ENCODE measurements around the gene POLR3A.
A peak's percentile ranks its signal among the peaks of the same experiment; 100 is the strongest.

POLR3A gene

GRCh38 chr10:77943121-77943901, 86.0 kb downstream of the POLR3A start:
- DNase-seq (ENCODE audit: low spot score), result no peak

- DNase-seq (ENCODE audit: low spot score), result no peak
Measured at GRCh38 chr10:77941790-77942189, 87.5 kb downstream of the POLR3A start.

- DNase-seq (ENCODE audit: low spot score), result no peak
Measured at GRCh38 chr10:77940627-77941026, 88.7 kb downstream of the POLR3A start.

GRCh38 chr10:77940225-77940624, 89.1 kb downstream of the POLR3A start:
- no peak for DNase-seq (ENCODE audit: low spot score)

GRCh38 chr10:77939561-77940001, 89.7 kb downstream of the POLR3A start:
- DNase-seq (ENCODE audit: low spot score), result no peak

DNA sequence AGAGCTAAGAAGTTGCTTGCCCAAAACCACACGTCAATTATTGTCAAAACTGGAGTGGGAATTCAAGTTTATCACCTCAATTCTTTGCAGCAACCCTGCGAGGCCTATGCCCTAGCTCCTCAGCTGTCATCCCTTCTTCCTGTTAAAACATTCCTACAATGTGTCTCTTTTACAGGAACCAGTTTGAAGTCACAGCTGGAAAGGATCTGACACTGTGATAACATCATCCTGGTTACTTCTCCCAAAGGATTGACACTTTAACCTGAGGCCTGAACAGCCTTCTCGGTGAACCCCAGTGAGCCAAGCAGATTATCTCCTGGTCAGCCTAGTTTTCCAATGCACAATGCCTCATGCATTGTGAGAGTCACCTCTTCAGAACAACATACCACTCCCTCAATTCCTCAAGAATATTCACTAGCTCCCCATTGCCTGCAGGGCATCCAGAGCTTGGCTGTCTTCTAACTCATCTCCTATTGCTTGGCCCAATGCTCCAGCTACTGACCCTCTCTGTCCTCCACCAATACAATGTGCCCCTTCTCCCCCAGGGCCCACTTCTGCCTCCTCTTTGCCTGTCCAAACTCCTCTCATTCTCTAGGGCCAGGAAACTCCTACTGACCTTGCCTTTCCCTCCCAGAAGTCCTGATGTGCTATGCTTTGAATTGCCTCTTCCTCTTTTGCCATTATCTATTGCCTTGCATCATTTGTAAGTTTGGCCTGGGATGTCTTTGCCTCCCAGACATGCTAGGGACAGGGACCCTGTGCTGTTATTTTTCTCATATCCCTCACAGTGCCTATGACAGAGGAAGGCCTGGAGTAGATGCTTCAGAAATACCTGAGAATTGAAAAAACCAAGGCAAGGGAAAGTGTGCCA, 92.4 kb downstream of the POLR3A start:
- DNase-seq (ENCODE audit: low spot score), result no peak

DNA sequence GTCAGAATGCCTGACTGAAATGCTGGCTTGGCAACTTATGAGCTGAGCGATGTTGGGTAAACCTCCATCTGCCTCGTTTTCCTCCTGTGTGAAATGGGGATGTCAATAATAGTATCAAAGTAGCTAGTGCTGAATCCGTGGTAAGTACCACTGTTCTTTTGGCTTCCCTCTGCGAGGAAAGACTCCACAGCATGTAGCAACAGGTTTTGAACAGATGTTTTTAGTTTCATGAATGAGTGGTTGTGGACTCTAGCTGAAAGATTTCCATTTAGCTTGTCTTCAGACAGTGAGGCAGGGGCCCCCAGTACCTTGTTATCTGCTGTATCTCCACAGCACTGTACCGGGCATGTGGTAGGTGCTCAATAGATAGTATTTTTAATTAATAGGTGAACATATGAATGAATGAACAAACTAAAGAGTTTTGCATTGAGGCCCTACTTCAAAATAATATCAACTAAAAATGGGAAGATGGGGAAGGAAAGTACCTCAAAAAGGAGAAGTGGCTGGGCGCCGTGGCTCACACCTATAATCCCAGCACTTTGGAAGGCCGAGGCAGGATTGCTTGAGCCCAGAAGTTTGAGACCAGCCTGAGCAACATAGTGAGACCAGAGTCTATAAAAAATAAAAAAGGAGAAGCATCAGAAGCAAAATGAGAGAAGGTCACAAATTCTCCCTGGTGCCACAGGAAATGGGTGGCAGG, 97.1 kb downstream of the POLR3A start:
- no peak for DNase-seq (ENCODE audit: low spot score)

DNA sequence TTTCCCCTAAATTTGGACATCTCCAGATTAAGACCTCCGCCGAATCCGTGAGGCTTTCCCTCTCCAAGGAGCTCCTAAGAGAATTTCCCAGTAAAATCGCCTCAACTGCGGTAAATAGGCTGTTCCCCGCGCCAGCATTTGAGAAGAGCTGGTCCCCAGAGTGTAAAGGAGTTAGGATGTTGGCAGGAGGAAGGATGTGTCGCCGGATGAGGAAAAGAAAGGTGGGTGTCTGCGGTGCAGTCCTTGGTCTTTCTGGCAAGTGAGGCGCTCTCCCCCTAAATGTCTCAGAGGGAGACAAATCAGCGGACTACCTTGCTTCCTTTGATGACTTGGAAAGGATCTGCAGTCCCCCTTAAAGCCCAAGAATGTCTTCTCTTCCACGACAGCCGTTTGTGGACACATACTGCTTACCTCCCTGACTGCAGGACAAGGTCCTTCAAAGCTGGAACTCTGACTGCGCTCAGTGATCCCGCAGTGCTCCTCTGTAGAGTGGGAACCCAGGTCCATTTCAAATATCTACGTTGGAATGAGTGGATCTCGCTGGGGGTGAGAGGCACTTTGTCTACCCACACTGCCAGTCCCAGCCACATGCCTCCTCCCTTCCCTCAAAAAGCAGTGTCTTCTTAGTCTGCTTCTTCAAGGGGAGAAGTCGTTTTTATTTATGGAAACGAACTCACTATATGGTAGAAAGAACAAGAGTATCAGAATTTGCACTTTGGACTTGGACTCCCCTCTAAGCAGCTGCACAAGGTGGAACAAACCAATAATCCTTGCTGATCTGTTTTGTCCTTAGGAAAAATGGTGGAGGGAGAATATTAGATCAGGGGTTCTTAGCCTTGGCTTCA, 101.7 kb downstream of the POLR3A start:
- DNase-seq (ENCODE audit: low spot score), result peak; percentile 43

DNA sequence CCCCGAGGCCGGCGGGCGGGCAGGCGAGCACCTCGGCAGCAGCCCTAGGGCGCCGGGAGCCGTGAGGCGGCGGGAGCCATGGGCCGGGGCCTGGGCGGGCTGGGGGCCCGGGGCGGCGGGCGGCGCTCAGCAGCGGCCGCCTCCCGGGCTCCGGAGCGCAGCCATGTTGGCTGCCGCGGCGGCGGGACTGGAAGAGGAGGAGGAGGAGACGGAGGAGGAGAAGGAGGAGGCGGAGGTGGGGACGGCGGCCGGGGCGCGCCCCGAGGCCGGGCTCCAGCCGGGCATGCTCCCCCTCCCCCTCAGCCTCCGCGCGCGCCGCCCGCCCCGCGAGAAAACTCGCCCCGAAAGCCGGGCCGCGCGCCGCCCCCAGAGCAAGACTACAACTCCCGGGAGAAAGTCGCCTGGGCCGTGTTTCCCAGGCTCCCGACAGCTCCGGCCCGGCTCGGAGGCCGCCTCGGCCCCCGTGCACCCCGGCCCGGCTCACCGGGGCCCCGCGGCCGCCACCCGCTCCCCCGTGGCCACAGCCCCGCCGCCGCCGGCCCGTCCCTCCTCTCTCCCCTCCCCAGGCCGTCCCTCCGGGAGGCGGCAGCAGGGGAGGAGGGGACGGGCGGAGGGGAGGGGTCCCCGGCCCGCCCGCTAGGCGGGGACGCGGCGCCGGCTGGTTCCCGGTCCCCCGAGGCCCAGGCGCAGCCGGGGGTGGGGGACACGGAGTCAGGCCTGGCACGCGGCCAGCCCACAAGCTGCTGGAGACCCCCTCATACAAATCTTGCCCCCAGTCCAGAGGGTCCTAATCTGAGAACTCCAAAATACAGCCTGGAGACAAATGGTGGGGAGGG, 102.5 kb downstream of the POLR3A start, which contains the start of gene DLG5:
Gene DLG5 (minus strand): TSS at position 190 of the 836 bp plus-strand sequence. CDS start 235 bp downstream, outside the sequence.
- DNase-seq (ENCODE audit: low spot score), result peak; percentile 80

- DNase-seq (ENCODE audit: low spot score), result peak; percentile 68
Measured at GRCh38 chr10:77925795-77926565, 103.3 kb downstream of the POLR3A start.

- no peak for DNase-seq (ENCODE audit: low spot score)
Measured at GRCh38 chr10:77925410-77925794, 103.9 kb downstream of the POLR3A start.

GRCh38 chr10:77922566-77923179, 106.6 kb downstream of the POLR3A start:
- no peak for DNase-seq (ENCODE audit: low spot score)

DNA sequence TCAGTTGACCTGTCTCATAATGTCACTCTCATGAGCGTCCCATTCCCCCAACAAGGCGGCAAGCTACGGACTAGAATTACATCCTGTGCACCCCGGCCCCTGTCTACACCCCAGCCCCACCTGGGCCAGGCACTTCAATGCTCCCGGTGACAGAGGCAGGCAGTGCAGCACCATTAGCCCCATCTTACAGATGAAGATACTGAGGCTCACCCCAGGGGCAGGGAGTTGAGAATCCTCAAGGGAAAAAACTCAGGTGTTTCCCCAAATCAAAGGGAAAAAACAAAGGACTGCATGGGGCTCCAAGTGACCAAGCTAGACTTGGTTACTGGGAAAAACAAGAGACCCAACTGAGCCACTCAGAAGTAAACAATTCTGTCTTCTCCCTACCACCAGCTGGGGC, 107.3 kb downstream of the POLR3A start:
- no peak for DNase-seq (ENCODE audit: low spot score)

GRCh38 chr10:77921395-77921794, 107.9 kb downstream of the POLR3A start:
- no peak for DNase-seq (ENCODE audit: low spot score)

DNA sequence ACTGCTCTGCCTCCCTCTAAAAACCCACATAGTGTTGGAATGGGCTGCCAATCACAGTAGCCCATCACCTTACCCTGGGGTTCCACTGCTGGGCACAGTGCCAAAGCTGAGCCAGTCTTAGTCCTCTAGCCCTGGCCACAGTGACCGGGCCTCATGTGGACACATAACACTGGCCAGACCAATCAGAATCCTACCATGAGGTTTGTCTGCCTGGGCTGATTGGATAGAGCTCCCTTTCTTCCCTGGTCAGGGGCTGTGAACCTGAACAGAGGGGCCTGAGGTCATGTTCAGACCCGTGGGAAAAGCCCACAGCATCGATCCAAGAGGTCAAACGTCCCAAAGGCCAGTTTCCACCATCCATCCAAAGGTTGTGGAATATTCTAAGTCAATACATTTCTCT, 108.8 kb downstream of the POLR3A start:
- DNase-seq (ENCODE audit: low spot score), result no peak

- DNase-seq (ENCODE audit: low spot score), result no peak
Measured at GRCh38 chr10:77919713-77920108, 109.6 kb downstream of the POLR3A start.

Data from D341Med (cell line).